C4-2B (cell line): ENCODE results near the gene FGGY.
A peak's percentile ranks its signal among the peaks of the same experiment; 100 is the strongest.

ENCODE experiments used
- H3K27ac ChIP-seq: fragments of 450-650 bp; 2 replicates; pipeline ENCODE4 v1.5.1; 2017
- CTCF ChIP-seq: fragments of 450-650 bp; conservative IDR thresholded peaks from 2 replicates; pipeline ENCODE4 v1.5.1; 2017; ENCODE audit warnings: mild to moderate bottlenecking
- ZFX ChIP-seq: fragments of 450-650 bp; IDR thresholded peaks from 2 replicates; pipeline ENCODE4 v1.6.1; 2017

The FGGY gene

DNA sequence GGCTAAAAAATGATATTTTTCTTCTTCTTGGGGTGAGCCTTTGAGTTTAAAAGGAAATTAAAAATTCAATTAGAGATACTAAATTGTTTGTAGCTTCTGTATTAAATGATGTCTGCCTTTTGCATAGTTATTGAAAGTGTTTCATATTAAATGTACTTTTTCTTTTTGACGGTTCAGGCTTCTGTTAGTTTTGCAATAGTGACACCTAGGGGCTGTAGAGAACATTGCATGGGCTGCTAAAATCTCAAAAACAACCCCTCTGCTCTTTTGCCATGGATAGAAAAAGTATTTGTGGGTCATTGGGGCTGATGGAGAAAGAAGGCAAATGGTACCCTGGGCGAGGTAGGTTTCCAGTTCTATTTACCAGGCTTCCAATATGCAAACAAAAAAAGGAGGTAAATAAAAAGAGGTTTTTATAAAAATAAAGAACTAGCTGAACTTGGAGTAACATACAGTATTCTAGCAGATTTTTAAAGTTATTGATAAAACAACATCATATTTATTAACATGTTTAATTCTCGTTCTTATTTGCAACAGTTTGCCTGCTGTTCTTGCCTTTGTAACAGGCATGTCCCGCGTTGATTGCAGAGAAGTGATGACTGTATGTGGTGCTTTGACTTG is 402.4 kb downstream of the FGGY start:
- H3K27ac ChIP-seq = no peak overlapping the region
- TF ChIP-seq ZFX = no peak
- TF ChIP-seq CTCF = peak; percentile 96

- H3K27ac ChIP-seq = no peak overlapping the region
- TF ChIP-seq CTCF (no peak), ZFX (no peak)
These were observed 404.5 kb downstream of the FGGY start for GRCh38 chr1:59701376-59701775.

DNA sequence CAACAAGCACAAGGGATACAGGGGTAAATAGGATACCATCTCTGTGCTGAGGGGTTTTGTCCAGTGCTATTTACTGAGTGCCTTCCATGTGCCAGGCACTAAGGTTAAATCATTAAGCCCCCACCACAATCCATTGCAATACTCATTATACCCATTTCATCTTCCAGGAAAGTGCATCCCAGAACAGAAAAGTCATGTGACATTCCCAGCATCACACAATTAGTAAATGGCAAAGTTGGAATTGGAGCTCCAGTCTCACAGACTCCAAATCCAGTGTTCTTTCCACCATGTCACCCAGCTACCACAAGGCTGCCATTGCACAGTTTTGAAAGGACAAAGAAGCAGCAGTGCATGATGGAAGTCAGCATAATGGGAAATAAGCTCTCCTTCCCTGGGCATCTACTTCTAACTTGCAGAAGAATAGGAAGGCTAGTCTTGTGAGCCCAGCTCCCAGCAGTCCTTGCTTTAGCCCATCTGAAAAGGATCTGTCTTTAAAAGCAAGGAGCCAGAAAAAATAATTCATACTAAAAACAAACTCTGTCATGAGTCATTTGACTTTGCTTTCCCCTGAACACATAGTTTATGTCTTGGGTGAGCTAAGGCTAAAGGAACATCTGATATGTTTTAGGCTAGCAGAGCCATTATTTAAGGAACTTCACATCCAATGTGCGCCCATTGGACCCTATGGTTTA is 406.5 kb downstream of the FGGY start:
- TF ChIP-seq CTCF (no peak), ZFX (no peak)
- H3K27ac ChIP-seq = no peak overlapping the region

DNA sequence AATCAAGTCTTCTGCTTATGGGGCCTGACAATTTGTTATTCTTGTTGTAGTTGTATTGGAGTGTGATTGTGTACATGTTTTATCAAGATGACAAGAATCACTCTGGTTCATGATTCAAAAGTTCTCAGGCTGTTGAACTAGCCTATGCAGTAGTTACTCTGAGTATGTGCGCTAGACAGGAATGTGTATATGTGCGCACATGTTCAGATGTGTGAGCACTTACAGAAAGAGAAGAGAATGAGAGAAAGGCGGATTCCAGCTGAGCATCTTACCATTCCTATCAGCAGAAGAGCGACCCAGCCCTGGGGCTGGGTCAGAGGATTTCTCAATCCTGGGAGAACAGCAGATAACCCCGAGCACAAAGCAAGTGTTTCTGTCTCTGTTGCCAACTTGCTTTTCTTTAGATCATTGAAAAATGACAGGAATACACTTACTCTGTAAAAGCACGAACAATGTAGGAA is 407.1 kb downstream of the FGGY start:
- no peak overlapping the region for H3K27ac ChIP-seq
- no peak for TF ChIP-seq CTCF
- no peak for TF ChIP-seq ZFX

- no peak overlapping the region for H3K27ac ChIP-seq
- TF ChIP-seq ZFX (no peak), CTCF (no peak)
These were observed 407.8 kb downstream of the FGGY start for GRCh38 chr1:59704716-59705115.

DNA sequence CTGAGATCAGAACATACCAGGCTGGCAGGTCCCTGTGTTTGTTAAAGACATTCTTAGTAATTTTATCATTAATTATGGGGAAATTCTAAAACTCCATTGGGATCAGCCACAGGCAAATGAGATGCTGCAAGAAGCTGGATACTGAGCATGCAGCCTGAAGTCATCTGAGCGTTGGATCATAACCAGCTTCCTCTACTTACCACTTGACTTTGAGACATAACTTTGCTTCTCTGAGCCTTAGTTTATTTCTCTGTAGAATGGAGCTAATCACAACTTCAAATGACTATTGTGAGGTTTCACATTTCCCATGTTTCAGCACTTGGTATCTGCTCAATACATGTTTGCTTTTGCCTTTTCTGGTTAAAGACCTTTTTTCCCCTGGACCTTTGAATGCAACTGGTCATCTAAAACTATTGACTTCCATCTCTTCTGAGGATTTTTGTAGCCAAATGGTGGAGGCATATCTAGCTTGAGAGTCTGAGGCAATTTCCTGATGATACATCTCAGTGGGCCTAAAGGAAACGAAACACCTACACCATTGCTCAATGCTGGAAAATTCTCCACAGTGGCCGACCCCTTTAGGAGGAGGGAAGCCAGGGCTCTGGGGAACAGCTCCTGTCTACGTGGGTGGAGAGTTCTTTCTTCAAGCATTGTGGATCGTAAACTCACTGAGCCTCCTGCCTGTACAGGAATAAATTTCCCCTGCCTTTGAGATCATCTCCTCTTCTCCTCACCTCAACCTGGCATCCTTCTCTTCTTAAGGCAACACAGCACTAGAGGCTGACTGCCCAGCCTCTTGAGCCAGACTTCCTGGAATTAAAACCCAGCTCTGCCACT is 408.8 kb downstream of the FGGY start:
- no peak for TF ChIP-seq CTCF
- TF ChIP-seq ZFX = no peak
- H3K27ac ChIP-seq = no peak overlapping the region

GRCh38 chr1:59706303-59706599 is 409.4 kb downstream of the FGGY start:
- no peak overlapping the region for H3K27ac ChIP-seq

More at GRCh38 chr1:59706303-59706599, 409.4 kb downstream of the FGGY start:
- no peak for TF ChIP-seq CTCF
- TF ChIP-seq ZFX = no peak
